NCI-H2029 (cell line): ENCODE results near the gene ORMDL2.
"Not testable (repeated sequence)": the region's sequence is repeated elsewhere in the genome, so short reads cannot be mapped to it uniquely, and the experiment has no call there.

Experiments used
- DNase-seq: peaks from one replicate; lab custom pipeline; 2025; lab: John Stamatoyannopoulos, UW

The ORMDL2 gene

DNA sequence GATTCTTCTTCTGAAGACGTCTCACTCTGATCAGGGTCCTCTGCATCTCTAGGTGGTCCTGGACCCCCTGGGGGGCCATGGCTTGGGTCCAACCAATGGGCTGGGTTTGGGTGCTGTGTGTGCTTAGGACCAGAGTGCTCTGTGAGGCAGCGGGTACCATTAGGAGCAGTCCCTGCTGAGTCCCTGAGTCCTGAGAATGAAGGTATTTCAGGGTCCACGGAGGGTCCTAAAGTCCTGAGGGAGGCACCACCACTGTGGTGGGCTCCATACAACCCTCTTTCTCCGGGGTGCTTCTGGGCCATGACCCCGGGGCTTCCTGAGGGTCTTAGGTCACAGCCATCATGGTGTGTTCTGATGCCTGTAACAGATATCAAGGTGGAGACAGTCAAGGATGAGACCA, 10.5 kb downstream of the ORMDL2 start:
- no peak for DNase-seq

GRCh38 chr12:55829967-55830600, 12.2 kb downstream of the ORMDL2 start:
- peak; percentile 62 for DNase-seq

DNA sequence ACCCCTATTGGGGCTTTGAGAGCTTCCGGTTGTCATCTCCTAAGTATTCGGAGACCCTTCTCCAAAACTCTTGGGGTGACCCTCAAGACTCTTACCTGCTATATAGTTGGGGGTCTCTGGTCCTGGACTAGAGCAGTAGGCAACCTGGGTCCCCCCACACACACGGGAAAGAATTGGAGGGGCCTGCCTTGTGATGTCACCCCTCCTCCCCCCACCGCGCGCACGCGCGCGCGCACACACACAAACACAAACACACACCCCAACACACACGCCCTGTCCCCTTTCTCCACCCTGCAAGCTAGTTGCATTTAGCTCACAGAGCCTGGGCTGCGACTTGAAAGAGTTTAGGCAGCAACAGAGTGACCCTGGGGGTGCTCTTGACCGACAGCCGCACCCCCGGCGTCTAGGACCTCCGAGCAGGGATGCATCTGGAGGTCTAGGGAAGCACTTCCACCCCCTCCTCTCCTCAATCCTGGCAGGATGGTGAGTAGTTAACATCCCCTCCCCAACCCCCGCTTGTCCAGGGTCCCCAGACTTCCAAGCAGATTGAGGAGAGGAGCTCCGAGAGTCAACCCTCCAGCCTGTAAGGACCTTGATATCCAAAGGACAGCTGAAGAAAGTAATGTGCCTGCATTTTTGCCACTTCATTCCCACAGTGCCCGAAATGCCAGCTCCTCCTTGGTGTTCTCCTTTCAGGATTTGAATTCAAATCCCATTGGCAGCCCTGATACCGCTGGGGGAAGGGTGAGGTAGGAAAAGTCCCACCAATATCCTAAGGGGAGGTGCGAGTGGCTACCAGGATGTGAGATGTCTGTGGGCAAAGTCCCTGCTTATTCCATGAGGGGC, 13.0 kb downstream of the ORMDL2 start:
- DNase-seq = no peak

GRCh38 chr12:55831447-55831815, 13.6 kb downstream of the ORMDL2 start:
- DNase-seq = no peak

GRCh38 chr12:55833056-55833455, 15.2 kb downstream of the ORMDL2 start:
- DNase-seq = no peak

- not testable (repeated sequence) for DNase-seq
Observed at GRCh38 chr12:55834400-55834799, 16.6 kb downstream of the ORMDL2 start.

- no peak for DNase-seq
Observed at GRCh38 chr12:55838361-55838760, 20.5 kb downstream of the ORMDL2 start.

- DNase-seq = no peak
Observed at GRCh38 chr12:55839345-55840140, 21.7 kb downstream of the ORMDL2 start.

DNA sequence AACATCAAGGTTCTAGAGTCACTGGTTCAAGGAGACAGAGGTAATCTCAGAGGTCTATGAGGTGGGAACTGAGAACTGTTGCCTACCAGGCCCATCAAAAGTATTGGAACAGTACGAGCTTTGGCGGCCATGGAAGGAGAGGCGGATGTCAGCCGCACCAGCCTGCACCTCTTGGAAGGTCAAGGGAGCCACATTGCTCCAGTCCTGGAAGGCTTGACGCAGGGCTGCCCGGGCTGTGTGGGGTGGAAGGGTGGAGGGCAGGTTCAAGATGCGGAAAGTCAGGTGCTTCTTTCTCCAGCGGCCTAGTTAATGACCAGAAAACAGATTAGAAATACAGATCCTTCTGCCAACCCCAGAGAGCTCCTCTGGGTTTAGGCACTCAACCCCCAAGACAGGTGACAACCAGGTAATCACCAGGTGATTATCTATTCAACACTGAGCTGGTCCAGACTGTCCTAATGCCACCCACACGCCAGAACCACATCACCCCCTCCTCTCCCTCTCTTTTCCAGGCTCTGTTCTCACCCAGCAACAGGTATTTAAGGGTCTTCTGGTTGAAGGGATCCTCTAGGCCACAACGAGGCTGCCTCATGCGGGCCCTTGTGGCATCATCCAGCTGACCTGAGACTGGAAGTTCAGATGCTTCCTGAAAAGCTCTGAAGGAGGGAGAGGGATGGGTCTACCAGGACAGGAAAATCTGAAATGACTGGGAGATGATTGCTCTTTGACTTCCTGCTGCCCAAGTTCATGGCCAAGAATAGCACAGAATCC, 22.9 kb downstream of the ORMDL2 start:
- no peak for DNase-seq

DNA sequence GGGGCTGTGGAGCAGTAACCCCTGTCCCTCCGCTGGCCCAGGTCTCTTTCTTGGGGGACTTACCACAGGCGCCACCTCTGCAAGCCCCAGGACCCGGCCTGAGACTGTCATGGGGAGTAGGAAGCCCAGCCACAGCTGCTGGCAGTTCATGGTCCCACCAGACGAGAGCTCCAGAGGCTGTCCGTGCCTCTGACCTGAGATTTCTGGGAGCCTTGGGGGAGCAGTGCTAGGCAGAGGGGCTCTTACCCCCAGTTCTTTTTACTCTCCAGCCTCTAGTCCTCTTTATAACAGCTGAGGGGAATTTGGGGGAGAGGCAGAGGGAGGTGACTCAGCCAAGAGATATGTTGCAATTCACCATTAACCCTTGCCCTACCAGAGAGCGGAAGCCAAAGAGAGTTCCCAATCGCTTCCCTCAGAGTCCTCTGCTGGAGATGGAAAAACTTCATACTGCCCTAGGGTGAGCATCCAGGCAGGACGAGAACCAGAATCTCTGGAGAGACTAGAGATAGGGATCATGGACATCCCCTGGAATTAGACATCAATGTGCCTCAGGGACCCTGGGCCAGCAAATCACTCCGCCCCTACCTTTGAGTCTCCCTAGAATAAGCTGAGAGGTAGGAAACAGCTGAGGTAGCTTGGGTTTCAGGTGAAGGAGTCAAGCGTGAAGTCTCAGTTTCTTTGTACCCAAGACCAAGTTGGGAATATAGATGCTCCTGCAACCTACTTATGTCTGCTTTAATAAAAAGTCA, 25.0 kb downstream of the ORMDL2 start, which contains the start of gene MMP19:
MMP19 (minus strand) TSS at position 256 of the 749 bp plus-strand sequence; CDS start at position 150, 106 bp downstream.
- no peak for DNase-seq

GRCh38 chr12:55843431-55843830, 25.6 kb downstream of the ORMDL2 start:
- DNase-seq = no peak

- DNase-seq = no peak
Observed at GRCh38 chr12:55844961-55845360, 27.1 kb downstream of the ORMDL2 start.

DNA sequence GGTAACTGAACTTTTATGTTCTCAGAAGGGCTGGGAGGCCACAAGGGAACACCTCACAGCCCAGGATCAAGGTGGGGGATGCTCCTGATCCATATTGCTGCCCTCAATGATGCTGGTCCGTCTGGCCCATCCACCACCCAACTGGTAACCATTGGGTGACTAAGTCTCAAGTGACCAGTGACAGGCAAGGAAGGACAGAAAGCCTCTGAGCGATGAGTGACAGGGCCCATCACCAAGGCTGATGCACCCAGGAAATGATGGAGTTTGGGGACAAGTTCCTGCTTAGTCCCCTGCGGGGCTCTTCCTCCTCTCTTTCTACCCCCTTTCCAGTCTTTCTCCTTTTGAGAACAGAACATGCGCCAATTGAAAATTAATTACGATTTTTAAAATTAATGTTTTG, 27.5 kb downstream of the ORMDL2 start:
- no peak for DNase-seq

DNA sequence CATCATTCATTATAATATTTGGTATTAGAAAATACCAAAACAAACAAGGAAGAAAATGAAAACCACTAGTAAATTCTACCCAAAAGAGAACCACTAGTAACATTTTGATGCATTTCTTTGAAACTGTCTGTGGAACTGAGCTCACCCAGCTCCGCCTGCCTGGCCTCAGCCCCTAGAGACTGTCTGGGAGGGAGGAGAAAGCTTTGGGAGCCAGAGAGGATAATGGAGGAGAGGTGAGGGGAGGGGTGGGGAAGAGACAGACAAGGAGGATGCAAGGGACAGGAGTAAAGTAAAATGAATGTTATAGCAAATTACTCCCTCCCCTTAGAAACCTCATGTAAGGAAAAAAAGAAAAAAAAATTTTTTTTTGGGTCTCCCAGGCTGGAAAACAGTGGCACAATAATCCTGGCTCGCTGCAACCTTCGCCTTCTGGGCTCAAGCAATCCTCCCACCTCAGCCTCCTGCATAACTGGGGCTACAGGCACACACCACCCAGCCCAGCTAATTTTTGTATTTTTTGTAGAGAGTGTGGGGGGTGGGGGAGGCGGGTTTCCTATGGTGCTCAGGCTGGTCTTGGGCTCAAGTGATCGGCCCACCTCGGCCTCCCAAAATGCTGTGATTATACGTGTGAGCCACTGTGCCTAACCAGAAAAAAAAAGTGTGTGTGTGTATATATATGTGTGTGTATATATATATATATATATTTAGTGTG, 28.1 kb downstream of the ORMDL2 start:
- DNase-seq = no peak

GRCh38 chr12:55847033-55847432, 29.2 kb downstream of the ORMDL2 start:
- no peak for DNase-seq

DNA sequence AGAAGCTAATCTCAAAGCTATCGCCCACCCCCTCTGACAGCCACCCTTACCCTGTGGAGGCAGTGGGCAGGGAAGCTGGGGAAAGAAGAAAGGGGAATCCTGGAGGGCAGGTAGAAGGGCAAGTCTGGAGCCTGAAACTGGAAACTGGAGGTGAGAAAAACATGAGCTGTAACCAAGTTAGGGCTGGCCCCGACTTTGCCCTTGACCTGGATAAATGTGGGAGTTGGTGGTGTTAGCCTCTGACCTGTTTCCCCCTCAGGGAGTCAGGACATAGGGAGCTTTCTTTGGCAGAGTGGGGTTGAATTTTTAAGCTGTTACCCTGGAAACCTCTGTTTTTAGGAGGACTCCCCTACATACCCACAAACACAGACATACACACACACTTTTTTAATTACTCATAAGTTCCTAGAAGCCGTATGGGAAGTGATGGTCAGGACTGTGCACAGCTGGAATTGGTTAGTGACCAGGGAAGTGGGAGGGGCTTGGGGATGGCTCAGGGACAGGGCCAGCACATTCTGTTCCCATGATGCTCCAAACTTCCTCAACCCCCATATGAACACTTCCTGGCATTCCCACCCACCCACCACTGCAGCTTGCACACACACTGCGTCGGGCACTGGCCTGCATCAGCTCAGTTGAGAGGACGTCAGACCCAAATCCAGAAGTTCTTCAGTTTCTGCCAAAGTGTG, 29.9 kb downstream of the ORMDL2 start:
- no peak for DNase-seq

GRCh38 chr12:55849616-55850343, 31.9 kb downstream of the ORMDL2 start:
- no peak for DNase-seq

GRCh38 chr12:55850401-55850800, 32.6 kb downstream of the ORMDL2 start:
- DNase-seq = no peak

DNA sequence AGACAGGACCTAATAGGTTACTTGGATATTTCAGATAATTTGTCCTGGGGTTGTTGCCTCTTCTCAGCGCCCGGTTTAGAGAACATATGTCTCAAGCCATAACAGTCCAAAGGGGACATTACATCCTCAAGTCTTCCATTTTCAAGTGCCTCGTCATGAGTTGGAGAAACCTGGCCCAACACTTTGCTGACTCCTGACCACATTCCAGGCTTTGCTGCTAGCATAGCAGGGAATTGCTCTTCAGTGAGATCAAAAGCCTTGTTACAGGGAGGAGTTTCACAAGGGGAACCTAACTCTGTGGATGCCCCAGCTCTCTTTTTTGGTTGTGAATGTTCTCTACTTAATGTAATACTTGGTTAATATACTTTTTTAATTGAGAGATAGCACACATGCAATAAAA, 33.1 kb downstream of the ORMDL2 start:
- DNase-seq = no peak
